Fibroblast of lung (primary cell): Measurements from ENCODE around the gene SORBS1. TPM values are rescaled to one million over a fixed set of nuclear protein-coding genes. Genes with fewer than 3 reads are reported as not detected.

ENCODE experiments used
- DNase-seq, 2 donors: peaks; one replicate each; pipeline versions ENCODE4 v3.0.0 to v3.0.0-alpha.2; 2010; ENCODE audit warnings: low read depth in 2 of 2
- H2AFZ ChIP-seq: 2 replicates; pipeline ENCODE4 v1.5.1; 2012; ENCODE audit warnings: low read length, control low read depth, inconsistent platforms
- H3K27ac ChIP-seq: 2 replicates; pipeline ENCODE4 v1.5.1; 2011; ENCODE audit warnings: low read length, control low read depth; ENCODE audit not compliant: insufficient read depth
- H3K27me3 ChIP-seq: 2 replicates; pipeline ENCODE4 v1.5.1; 2011; ENCODE audit warnings: mild to moderate bottlenecking, low read length; ENCODE audit not compliant: control insufficient read depth, insufficient read depth
- H3K36me3 ChIP-seq: 2 replicates; pipeline ENCODE4 v1.5.1; 2011; ENCODE audit warnings: low read length; ENCODE audit not compliant: control insufficient read depth, insufficient read depth
- H3K4me1 ChIP-seq: 2 replicates; pipeline ENCODE4 v1.5.1; 2011; ENCODE audit warnings: low read length; ENCODE audit not compliant: control insufficient read depth, insufficient read depth; ENCODE audit errors: extremely low read depth
- H3K4me2 ChIP-seq: 2 replicates; pipeline ENCODE4 v1.5.1; 2011; ENCODE audit warnings: low read length, control low read depth; ENCODE audit not compliant: insufficient read depth; ENCODE audit errors: extremely low read depth
- H3K4me3 ChIP-seq, 4 experiments: fragments of 200-600 bp in 1 of 4; sonication (generic) in 1 of 4; replicated peaks in 1 of 4; 2 replicates each; pipeline ENCODE4 v1.5.1; 2011 to 2016; ENCODE audit warnings: low read length in 4 of 4, low read depth in 3 of 4, mild to moderate bottlenecking in 3 of 4, control low read depth in 2 of 4, inconsistent platforms in 1 of 4, mixed read lengths in 1 of 4; ENCODE audit not compliant: insufficient read depth in 1 of 4; ENCODE audit errors: control extremely low read depth in 1 of 4
- H3K79me2 ChIP-seq: 2 replicates; pipeline ENCODE4 v1.5.1; 2012; ENCODE audit warnings: mild to moderate bottlenecking, low read length, inconsistent platforms; ENCODE audit not compliant: control insufficient read depth, insufficient read depth
- H3K9ac ChIP-seq: 2 replicates; pipeline ENCODE4 v1.5.1; 2011; ENCODE audit warnings: mild to moderate bottlenecking, low read length, control low read depth; ENCODE audit not compliant: insufficient read depth
- H3K9me3 ChIP-seq: 2 replicates; pipeline ENCODE4 v1.5.1; 2012; ENCODE audit warnings: low read depth, low read length; ENCODE audit not compliant: control insufficient read depth, insufficient read depth
- H4K20me1 ChIP-seq: 2 replicates; pipeline ENCODE4 v1.5.1; 2011; ENCODE audit warnings: low read length; ENCODE audit not compliant: control insufficient read depth, insufficient read depth; ENCODE audit errors: extremely low read depth
- CTCF ChIP-seq, 2 donors: IDR thresholded peaks in 1 of 2; conservative IDR thresholded peaks in 1 of 2; 1 replicate in 1 of 2; 2 replicates in 1 of 2; pipeline ENCODE4 v1.5.1; 2011 to 2012; ENCODE audit warnings: low read length in 2 of 2, control low read depth in 1 of 2, inconsistent platforms in 1 of 2, low read depth in 1 of 2, mild to moderate bottlenecking in 1 of 2
- EZH2 ChIP-seq: IDR thresholded peaks from 2 replicates; pipeline ENCODE4 v1.5.1; 2012; ENCODE audit warnings: low read length, control low read depth, mild to moderate bottlenecking; ENCODE audit errors: missing control alignments
- polyA plus RNA-seq, 2 donors: library from polyadenylated mRNA; depleted of rRNA in 1 of 2; stranded (reverse) in 1 of 2; unstranded in 1 of 2; fragments of >200 nt; gene quantifications; 2 replicates each; pipeline ENCODE4 v1.2.1, GENCODE V29; 2011 to 2012; ENCODE audit warnings: missing spikeins in 1 of 2
- total RNA-seq: library from RNA; depleted of rRNA; stranded (reverse); fragments of >200 nt; gene quantifications from 2 replicates; pipeline ENCODE4 v1.2.1, GENCODE V29; 2014

Gene SORBS1
- total and polyA plus RNA-seq, 2 donors (not counting 1 experiment from before 2014, with no cell fraction given): 0.33 to 0.50 TPM

- Histone ChIP-seq H3K27ac (no peak overlapping the region), H2AFZ (no peak overlapping the region), H3K27me3 (no peaks in the 10 kb centered on the region), H3K36me3 (no peaks in the 10 kb centered on the region), H3K9me3 (no peaks in the 10 kb centered on the region), H4K20me1 (no peaks in the 10 kb centered on the region), H3K4me2 (no peak overlapping the region), H3K79me2 (no peaks in the 10 kb centered on the region), H3K4me1 (no peaks in the 10 kb centered on the region), H3K9ac (no peak overlapping the region), H3K4me3 (no peak overlapping the region)
- TF ChIP-seq EZH2 (no peak), CTCF (conservative IDR thresholded peaks at IDR 0.05 in 1 of 2, IDR thresholded peaks at IDR 0.05 in 1 of 2; ENCODE audit: low read depth in 1 of 2, low read length in 2 of 2) (no peak)
- peak in 1 of 2 donors; percentile 49 for DNase-seq
Measured at GRCh38 chr10:95532536-95532935, 28.6 kb downstream of the SORBS1 start.

DNA sequence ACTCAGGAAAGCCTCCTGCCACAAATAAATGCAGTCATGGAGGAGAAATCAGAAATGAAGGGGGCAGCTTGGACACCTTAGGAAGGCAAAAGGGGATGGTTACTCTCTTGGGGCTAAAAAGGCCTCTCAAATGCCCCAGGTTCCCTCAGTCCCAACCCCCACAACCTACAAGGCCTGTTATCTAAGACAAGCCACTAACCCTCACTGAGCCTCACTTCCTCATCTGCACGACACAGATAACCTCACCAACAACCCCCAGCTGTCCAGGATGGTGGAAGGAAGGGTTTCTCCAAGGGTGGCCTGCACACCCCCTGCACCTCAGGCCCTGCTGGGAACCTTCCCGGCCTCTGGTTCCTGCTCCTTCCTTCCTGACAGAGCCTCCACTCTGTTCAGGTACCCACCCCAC, 29.2 kb downstream of the SORBS1 start:
- TF ChIP-seq EZH2 (no peak), CTCF (conservative IDR thresholded peaks at IDR 0.05 in 1 of 2, IDR thresholded peaks at IDR 0.05 in 1 of 2; ENCODE audit: low read depth in 1 of 2, low read length in 2 of 2) (no peak)
- no peak overlapping the region for H3K4me2 ChIP-seq

GRCh38 chr10:95531058-95531809, 29.9 kb downstream of the SORBS1 start:
- Histone ChIP-seq H3K9ac (no peak overlapping the region), H3K9me3 (no peaks in the 10 kb centered on the region), H4K20me1 (no peaks in the 10 kb centered on the region), H3K36me3 (no peaks in the 10 kb centered on the region), H3K27me3 (no peaks in the 10 kb centered on the region), H3K4me3 (no peak overlapping the region), H3K4me2 (no peak overlapping the region), H2AFZ (no peak overlapping the region), H3K4me1 (no peaks in the 10 kb centered on the region), H3K79me2 (no peaks in the 10 kb centered on the region), H3K27ac (no peak overlapping the region)
- TF ChIP-seq CTCF (conservative IDR thresholded peaks at IDR 0.05 in 1 of 2, IDR thresholded peaks at IDR 0.05 in 1 of 2; ENCODE audit: low read depth in 1 of 2, low read length in 2 of 2) (no peak), EZH2 (no peak)
- no peak for DNase-seq

More for the DNA sequence above, 29.2 kb downstream of the SORBS1 start:
- Histone ChIP-seq H3K4me3 (no peak overlapping the region), H3K27me3 (no peaks in the 10 kb centered on the region), H4K20me1 (no peaks in the 10 kb centered on the region), H3K27ac (no peak overlapping the region), H3K9me3 (no peaks in the 10 kb centered on the region), H3K9ac (no peak overlapping the region), H3K4me1 (no peaks in the 10 kb centered on the region), H2AFZ (no peak overlapping the region), H3K79me2 (no peaks in the 10 kb centered on the region), H3K36me3 (no peaks in the 10 kb centered on the region)
- no peak for DNase-seq
